A549 (cell line): ENCODE measurements around the gene DAD1.

Experiments
- BHLHE40 ChIP-seq: IDR thresholded peaks from 2 replicates; pipeline ENCODE4 v1.6.1; 2012; ENCODE audit warnings: low read depth, low read length, inconsistent platforms
- CHD4 ChIP-seq: fragments of 200-600 bp; sonication (generic); IDR thresholded peaks from 2 replicates; pipeline ENCODE4 v1.6.1; 2016; ENCODE audit warnings: antibody characterized with exemption, mild to moderate bottlenecking, borderline replicate concordance
- CTCF ChIP-seq: fragments of >200 bp; sonication (Bioruptor Twin); formaldehyde crosslinking; IDR thresholded peaks from 3 replicates; pipeline ENCODE4 v1.5.1; 2016
- EHF ChIP-seq: fragments of 250-450 bp; sonication (Bioruptor Pico); IDR thresholded peaks from 2 replicates; pipeline ENCODE4 v1.5.0; 2020; ENCODE audit warnings: mild to moderate bottlenecking
- EHMT2 ChIP-seq: fragments of 200-600 bp; sonication (generic); IDR thresholded peaks from 2 replicates; pipeline ENCODE4 v1.6.1; 2016; ENCODE audit warnings: antibody characterized with exemption, low read depth, mild to moderate bottlenecking, moderate library complexity
- EP300 ChIP-seq, 2 experiments: fragments of >200 bp; sonication (Bioruptor Twin); formaldehyde crosslinking; IDR thresholded peaks; 2 replicates in 1 of 2; 3 replicates in 1 of 2; pipeline ENCODE4 v1.6.1; 2016 to 2017
- ESRRA ChIP-seq: fragments of 150-350 bp; IDR thresholded peaks from 2 replicates; pipeline ENCODE4 v1.6.1; 2014; ENCODE audit warnings: mild to moderate bottlenecking, low read length, borderline replicate concordance
- MYC ChIP-seq: IDR thresholded peaks from 2 replicates; pipeline ENCODE4 v1.6.1; 2012; ENCODE audit warnings: mild to moderate bottlenecking, inconsistent platforms, low read length, improper control_type of control experiment, borderline replicate concordance
- POLR2A ChIP-seq: IDR thresholded peaks from 2 replicates; pipeline ENCODE4 v1.6.1; 2012; ENCODE audit warnings: mild to moderate bottlenecking, low read length

GRCh38 chr14:22554498-22555383 lies 34.3 kb downstream of the DAD1 start:
- TF ChIP-seq CTCF (no peak), EP300 (IDR thresholded peaks at IDR 0.05) (no peak), EHF (CRISPR knock-in tag) (no peak), BHLHE40 (no peak), POLR2A (no peak), ESRRA (no peak), MYC (no peak), CHD4 (no peak), EHMT2 (no peak)
